Inferior parietal cortex (tissue), 1 donor: Measurements from ENCODE around the gene KCNH2.

Experiments used
- DNase-seq: peaks from one replicate; pipeline ENCODE4 v3.0.0-alpha.2; 2016; ENCODE audit errors: extremely low spot score

KCNH2 gene

DNA sequence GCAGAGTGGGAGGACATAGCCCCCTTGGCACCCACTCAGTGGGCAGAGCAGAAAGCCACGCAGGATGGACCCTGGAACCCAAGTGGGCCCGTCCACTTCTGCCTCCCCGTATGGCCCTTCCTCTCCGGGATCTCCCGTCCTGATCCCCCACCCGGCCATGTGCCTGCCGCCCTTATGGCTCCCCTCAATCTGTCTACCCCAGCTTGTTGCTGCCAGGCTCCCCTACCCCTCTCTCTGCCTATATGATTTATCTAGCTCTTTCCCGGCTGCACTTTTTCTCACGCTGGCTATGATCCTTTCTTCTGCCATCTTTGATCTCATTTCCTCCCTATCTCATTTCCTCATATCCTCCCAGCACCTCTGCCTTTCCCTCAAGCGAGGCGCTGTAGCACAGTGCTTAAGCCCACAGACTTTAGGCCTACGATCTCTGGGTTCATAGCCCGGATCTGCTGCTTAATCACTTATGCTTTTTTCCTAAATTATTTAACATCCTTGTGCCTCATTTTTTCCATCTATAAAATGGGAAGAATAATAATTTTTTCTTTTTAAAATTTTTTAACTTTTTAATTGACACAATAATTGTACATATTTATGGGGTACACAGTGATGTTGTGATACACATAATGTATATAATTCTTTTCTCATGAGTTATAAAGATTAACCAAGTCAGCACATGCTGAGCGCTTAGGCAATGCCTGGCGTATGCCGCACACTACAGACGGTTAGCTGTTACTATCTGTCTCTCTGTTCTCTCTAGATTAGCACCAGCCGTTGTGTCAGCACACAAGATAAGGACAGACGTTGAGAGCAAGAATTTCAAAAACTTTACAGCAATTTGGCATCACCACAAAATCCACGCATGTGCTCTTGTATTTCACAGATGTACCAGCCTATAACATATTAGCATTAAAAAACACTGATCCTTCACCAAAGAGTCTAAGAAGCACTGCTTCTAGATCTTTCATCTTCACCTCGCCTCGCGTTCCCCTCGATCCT, 18.1 kb downstream of the KCNH2 start:
- no peak for DNase-seq

DNA sequence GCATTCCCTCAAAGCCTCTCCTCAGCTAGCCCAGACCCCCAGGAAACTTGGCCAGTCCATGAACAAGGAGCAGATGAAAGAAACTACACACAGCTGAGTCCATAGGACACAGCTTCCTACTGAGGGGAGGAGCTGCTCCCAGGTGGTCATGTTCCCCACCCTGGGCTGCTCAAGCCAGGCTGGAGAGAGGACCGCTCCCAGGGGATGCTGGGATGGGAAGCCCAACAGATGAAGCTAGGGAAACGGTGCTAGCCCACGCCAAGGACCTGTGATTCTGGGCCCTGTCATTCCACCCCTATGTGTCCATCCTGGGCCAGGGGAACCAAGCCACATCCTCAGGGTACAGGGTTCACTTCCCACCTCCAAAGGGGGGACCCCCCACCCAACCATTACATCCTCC, 19.0 kb downstream of the KCNH2 start:
- no peak for DNase-seq

DNA sequence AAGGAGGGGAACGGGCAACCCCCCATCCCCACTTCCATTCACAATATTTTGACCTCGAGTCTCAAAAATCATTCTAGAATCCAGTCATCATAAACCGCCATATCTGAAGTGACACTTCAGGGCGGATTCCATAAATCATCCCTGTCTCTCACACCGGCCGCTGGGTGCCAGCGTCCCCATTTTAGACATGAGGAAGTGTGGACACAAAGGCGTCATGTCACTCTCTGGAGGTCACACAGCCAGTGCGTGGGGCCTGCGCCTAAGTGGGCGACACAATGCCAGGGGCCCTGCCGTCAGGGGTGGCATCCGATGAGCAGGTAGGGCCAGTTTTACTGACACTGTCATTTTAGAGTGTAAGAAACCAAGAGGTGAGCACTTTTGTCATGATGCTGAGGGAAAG, 19.5 kb downstream of the KCNH2 start:
- DNase-seq, result no peak

DNA sequence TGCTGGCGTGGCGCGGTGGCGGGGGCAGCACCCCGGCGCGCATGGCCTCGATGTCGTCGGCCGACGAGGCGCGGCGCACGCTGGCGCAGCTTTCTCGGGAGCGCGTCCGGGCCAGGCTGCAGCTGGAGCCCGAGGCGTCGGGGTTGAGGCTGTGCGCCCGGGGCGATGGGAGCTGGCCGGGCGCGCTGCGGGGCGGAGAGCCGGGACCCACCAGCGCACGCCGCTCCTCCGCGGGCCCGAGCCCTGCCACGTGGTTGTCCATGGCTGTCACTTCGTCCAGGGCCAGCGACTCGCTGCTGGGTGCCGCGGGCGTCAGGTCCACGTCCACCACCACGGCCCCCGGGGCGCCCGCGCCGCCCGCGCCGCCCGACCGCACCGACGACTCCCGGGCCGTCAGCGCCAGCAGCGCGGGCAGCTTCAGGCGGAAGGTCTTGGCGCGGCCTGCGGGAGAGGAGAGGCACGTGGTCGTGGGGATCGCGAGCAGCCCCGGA, 20.0 kb downstream of the KCNH2 start:
- no peak for DNase-seq

DNA sequence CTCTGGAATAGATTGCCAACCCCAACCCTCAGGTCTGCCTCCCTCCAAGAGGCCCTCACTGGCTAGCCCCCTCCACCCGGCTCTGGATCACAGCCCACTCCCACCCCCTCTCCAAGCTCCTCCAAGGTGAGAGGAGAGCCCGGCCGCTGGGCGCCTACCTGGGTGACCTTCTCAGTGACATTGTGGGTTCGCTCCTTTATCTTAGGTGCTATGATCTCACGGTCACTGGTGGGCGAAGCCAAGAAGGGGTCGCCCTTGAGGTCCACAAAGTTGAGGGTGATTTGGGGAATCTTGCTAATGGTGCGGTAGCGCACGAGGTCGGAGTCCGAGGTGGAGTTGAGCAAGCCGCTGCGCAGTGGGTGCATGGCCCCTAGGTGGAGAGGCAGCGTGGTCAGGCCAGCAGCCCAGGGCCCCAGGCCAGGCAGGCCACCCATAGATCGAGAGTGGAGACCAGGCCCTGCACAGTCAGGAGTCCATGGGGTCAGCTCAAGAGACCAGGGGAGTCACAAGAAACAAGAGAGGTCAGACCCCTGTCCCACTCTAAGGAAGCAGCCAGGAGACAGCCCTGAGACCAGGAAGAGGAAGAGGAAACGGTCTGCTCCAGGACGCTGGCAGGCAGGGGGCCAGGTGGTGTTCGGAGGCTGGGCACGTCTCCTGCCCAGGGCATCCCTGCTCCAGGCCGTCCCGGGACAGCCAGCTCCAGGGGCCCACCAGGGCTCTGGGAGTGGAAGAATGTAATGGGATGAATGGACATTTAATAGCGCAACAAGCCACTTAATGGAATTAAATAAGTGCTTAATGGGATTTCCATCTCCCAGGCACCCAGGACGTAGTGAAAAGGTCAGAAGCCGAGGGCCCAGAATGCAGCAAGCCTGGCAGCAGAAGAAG, 20.7 kb downstream of the KCNH2 start:
- DNase-seq, result no peak

DNA sequence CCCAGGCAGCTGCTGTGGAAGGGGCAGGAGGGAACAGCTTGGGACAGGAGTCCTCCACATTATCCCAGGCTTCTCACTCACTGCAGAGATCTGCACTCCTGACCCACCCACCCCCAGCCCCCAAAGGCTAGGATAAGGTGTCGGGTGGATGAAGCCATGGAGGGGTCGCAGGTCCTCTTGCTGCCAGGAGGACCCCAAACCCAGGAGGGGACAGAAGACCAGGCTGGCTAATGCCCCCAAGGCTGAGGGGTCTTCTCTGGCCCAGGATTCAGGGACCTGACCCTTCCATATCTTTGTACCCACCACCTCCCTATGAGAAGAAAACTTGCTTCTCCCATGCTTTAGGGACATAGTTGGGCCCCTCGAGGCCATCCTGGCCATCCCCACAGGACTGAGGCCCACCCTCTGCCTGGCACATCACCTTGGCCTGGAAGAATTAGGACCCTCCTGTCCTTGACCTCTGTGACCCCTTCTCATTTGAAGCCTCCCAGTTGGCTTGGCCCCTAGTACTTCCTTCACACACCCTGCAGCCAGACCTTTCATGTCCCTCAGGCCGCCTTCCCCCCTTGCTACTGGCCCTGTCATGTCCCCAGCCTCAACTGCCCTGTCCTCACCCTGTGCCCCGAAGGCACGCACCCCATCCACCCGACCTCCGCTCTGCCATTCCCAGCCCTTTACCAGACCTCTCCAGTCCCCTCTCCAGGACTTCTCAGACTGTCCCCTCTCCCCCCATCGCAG, 21.6 kb downstream of the KCNH2 start:
- DNase-seq, result no peak

DNA sequence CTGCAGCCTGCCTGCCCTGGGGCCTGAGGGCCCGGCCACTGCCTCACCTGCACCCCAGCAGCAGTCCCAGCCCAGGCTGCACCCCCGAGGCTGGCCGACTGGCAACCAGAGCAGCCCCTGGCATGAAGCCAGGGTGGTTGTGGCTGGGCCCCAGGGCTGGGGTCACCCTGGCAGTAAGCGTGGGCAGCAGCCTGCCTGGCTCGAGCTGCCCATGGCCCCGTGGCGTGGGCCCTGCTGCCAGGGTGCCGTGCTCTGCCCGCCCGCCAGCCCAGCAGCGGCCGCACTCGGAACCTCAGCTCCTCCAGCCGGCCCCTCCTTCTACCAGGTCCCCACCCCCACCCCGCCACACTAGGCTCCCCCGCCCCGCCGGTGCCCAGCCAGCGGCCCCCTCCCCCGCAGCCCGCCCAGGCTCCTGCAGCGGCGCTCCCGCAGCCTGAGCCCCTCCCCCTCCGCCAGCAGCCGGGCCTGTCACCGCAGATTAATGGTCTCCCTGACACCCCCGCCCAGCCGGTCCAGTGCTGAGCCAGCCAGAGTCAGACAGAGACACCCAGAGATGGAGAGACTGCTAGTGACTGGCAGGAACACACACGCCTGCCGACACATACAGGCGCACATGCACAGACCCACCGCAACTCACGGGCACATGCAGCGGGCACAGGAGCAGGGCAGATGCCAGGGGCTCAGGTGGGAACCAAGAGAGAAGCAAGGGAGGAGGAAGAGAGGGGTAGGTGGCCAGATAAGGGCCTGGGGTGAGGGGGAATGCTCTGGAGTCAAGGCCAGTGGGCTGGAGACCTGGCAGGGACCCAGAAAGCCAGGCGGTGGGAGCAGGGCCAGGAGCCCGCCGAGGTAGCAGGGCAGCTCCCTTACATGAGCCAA, 22.4 kb downstream of the KCNH2 start:
- no peak for DNase-seq

DNA sequence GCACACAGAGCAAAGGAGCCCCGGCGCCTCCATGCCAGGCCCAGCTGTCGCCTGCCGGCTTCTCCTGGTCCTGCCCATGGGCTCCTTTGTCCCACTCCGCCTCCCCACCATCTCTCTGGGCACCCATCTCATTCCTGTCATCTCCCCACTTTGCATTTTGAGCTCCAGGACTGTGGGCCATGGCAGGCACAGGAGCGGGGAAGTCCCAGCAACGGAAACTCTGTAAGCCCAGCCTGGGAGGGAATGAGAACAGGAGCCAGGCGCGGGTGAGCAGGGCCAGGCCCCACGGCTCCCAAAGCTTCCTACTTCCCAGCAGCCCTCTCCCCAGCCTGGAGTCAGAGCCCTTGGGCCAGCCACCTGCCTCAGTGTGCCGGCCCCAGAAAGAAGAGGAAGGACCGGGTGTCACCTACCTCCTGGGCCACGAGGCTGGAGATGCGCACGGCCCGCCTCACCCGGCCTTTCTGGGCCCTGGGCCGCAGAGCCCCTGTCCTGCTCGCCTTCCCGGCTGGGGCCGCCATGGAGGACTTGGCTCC, 23.1 kb downstream of the KCNH2 start:
- DNase-seq, result no peak

DNA sequence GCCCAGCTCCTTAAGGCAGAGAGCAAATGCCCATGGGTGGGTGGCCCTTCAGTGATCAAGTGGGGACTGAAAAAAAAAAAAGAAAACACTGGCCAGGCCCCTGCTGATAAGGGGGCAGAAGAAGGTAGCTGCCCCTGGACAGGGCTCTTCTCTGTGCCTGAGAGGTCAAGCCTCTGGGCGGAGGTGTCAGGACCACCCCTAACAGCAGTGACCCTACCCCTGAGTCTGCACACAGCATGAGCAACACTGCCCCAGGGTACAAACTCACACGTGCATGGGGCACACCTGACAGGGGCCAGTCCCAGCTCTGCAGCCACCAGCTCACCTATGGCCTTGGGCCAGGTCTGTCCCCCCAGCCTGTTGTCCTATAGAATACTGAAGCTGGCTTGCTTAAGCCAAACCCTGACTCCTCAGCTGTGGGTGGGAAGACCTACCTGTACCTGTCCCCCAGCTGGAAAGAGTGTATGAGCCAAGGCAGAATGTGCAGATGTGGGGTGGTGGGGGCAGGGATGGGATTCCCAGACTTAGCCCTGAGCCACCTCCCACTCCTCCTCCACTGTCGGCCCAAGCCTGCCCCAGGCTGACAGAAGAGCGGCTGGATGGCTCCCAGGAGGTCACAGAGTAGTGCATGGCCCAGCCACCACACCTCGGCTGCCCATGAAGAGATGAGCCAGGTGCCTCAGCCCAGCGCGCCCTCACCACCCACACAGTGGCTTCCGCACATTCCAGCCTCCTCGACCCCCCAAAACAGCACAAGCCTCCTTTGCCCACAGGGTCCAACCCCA, 23.7 kb downstream of the KCNH2 start:
- no peak for DNase-seq

DNA sequence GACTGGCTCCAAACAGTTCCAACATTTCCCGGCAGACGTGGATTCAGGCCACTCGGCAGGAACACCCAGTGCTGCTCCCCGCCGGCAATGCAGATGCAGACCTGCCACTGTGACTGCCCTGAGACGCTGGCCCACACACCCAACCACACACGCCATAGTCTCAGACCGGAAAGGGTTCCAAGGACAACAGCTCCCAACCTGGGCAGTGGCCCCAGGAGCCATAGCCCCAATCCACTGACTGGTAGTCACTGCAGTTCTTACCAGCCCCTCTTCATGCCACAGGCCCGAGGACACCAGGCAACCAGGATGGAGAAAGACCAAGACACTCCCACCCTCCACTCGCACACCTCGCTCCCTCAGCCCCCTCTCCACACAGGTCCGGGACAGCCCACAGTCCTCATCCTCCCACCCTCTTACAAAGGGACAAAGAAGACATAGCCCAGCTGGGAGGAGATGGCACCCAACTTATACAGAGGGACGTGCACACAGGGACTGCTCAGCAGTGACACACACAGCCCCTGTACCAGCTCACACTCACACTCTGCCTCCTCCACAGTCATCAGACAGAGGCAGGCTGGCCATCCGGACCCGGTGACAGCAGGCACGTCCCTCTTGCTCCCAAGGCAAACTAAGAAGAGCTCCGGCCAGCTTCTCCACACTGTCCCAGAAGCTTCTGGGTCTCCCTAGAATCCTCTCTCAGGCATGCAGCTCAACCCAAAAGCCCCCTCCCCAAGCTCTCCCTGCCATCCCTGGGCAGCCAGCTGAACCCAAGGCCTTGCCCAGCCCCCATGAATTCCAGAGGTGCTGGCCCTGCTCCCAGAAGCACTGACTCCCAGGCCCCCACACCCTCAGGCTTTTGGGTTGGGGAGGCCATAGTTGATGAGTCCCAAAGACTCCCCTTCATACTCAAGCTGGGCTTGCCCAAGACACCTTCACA, 24.8 kb downstream of the KCNH2 start:
- DNase-seq, result no peak

DNA sequence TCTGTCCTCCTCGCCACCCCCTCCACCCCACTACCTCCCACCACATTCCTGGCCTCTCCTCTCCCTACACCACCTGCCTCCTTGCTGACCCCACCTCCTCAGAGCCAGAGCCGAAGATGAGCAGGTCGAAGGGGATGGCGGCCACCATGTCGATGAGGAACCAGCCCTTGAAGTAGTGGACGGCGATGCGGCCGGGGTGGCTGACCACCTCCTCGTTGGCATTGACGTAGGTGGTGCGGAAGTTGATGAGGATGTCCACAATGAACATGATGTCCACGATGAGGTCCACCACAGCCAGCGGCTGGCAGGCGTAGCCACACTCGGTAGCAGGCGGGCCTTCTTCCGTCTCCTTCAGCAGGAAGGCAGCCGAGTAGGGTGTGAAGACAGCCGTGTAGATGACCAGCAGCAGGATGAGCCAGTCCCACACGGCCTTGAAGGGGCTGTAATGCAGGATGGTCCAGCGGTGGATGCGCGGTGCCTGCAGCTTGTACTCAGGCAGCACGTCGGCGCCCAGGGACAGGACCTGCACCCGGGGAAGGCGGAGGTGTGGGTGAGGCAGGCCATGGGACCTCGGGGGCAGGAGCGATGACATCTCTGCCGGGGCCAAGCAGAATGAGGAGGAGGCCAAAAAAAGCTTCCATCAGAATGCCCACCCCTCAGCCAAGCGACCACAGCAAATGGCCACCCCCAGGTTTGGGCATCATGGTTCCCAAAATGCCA, 25.6 kb downstream of the KCNH2 start:
- DNase-seq, result no peak

DNA sequence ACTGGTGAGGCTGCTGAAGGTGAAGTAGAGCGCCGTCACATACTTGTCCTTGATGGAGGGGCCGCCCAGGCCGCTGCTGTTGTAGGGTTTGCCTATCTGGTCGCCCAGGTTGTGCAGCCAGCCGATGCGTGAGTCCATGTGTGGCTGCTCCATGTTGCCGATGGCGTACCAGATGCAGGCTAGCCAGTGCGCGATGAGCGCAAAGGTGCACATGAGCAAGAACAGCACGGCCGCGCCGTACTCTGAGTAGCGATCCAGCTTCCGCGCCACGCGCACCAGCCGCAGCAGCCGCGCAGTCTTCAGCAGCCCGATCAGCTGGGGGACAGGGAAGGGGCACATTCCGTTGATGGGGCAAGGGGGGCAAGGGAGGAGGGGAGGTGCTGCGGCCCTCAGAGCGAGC, 26.6 kb downstream of the KCNH2 start:
- DNase-seq, result no peak

DNA sequence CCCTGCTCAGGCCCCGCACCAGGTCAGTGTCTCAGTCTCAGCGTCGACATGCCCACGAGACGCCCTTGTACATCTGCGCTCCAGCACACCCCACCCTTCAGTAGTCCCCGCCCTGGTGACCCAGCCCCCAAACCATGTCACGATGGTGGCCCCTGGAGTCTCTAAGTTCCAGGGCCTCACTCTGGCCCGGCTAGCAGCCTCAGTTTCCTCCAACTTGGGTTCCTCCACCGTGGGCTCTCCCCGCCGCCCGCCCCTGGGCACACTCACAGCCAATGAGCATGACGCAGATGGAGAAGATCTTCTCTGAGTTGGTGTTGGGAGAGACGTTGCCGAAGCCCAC, 27.0 kb downstream of the KCNH2 start:
- DNase-seq, result no peak

DNA sequence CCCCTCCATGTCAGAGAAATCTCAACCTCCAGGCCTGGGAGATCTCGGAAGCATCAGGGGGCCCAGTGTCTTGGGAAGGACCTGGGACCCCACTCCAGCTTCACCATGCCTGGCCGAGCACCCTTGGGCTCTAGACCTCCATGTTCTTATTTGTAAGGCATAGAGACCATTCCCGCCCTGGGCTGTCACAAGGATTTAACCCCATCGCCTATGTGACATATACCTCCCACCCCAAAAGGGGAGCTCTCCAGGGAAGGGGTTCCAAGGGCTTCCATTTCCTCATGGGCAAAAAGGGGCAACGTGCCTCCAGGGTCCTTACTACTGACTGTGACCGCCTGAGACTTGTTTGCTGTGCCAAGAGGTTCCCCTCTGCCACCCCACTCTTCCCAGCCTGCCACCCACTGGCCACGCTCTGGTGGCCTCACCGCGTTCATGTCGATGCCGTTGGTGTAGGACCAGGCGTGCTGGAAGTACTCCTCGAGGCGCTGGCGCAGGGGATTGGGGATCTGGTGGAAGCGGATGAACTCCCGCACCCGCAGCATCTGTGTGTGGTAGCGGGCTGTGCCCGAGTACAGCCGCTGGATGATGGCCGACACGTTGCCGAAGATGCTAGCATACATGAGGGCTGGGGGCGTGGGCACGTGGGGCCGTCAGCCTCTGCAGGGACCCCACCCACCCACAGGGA, 27.5 kb downstream of the KCNH2 start:
- DNase-seq, result no peak

DNA sequence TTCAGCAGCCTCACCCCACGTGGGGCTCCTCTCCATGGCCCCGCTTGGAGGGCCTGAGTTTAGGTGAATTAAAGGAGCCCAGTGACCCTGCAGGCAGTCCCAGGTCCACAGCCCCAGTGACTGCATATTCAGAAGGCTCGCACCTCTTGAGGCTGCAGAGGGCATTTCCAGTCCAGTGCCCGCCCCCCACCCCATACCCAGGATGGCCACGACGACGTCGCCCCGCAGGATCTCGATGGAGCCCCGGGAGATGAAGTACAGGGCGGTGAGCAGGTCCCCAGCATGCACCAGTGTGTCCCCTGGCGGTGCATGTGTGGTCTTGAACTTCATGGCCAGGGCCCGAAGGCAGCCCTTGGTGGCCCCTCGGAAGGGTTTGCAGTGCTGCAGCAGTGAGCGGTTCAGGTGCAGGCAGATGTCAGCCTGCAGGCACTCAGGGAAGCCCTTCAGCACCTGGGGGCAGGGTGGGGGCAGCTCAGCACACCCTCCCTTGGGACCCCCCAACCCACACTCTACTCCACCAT, 28.1 kb downstream of the KCNH2 start:
- DNase-seq, result no peak

DNA sequence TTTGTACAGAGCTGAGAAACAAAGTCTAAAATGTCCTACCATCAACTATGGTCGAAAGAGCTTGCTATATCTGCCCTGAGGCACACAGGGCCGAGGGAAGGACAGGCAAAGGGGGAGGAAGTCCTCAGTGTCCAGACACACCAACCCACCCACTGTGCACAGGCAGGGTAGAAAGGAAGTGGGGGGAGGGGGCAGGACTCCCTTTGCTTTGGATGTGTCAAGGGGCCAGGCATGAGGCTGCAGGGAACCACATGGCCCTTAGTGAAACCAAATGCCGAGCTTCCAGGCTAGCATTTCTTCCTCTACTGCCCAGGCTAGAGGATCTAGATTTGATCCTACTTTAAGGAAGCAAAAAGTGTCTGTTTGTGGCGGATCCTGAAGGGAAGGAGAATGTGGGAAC, 28.6 kb downstream of the KCNH2 start:
- no peak for DNase-seq

DNA sequence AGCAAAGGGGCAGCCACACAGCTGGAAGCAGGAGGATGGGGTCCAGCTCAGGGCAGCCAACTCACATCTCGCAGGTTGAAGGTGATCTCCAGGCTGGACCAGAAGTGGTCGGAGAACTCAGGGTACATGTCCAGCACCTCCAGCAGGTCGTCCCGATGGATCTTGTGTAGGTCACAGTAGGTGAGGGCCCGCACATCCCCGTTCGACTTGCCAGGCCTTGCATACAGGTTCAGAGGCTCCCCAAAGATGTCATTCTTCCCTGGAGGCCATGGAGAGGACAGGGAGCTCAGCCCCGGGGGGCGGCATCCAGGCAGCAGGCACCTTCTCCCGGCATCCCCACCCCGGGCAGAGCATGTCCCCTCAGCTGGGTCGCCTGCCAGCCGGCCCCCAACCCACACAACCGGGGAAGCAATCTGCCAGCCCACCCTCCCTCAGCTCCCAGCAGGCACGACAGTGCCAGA, 29.3 kb downstream of the KCNH2 start:
- no peak for DNase-seq
